Choroid plexus epithelial cell (primary cell): Measurements from ENCODE around the gene BOC.

Experiments used
- DNase-seq: peaks from one replicate; pipeline ENCODE4 v3.0.0-alpha.2; 2010; ENCODE audit warnings: low read depth
- H3K4me3 ChIP-seq: 2 replicates; pipeline ENCODE4 v1.5.1; 2011; ENCODE audit warnings: low read depth, mild to moderate bottlenecking, control low read depth, low read length, moderate library complexity
- TF ChIP-seq, protein P1 (sequence below): conservative IDR thresholded peaks from 2 replicates; pipeline ENCODE4 v1.5.1; 2011; ENCODE audit warnings: low read depth, mild to moderate bottlenecking, control low read depth, inconsistent platforms, low read length, moderate library complexity

BOC gene

DNA sequence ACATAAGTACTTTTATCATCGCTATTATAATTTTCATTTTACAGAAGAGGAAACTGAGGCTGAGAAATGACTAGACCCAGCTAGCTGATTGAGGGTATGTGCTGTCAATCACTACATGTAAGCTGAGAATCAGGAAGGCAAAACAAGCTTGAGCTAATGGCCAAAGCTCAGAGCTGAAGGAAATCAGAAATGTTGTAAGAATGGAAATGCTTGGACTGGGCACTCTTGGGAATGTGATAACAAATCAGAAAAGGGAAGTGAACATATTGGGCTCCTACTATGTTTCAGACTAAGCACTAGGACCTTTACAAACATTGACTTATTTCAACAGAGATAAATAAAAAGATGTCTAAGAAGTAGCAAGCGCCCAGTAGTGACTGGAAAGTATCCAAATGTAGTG, 33.8 kb upstream of the BOC start:
- no peak overlapping the region for H3K4me3 ChIP-seq
- no peak for DNase-seq
- TF ChIP-seq, protein P1, sequence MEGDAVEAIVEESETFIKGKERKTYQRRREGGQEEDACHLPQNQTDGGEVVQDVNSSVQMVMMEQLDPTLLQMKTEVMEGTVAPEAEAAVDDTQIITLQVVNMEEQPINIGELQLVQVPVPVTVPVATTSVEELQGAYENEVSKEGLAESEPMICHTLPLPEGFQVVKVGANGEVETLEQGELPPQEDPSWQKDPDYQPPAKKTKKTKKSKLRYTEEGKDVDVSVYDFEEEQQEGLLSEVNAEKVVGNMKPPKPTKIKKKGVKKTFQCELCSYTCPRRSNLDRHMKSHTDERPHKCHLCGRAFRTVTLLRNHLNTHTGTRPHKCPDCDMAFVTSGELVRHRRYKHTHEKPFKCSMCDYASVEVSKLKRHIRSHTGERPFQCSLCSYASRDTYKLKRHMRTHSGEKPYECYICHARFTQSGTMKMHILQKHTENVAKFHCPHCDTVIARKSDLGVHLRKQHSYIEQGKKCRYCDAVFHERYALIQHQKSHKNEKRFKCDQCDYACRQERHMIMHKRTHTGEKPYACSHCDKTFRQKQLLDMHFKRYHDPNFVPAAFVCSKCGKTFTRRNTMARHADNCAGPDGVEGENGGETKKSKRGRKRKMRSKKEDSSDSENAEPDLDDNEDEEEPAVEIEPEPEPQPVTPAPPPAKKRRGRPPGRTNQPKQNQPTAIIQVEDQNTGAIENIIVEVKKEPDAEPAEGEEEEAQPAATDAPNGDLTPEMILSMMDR, result no peak

DNA sequence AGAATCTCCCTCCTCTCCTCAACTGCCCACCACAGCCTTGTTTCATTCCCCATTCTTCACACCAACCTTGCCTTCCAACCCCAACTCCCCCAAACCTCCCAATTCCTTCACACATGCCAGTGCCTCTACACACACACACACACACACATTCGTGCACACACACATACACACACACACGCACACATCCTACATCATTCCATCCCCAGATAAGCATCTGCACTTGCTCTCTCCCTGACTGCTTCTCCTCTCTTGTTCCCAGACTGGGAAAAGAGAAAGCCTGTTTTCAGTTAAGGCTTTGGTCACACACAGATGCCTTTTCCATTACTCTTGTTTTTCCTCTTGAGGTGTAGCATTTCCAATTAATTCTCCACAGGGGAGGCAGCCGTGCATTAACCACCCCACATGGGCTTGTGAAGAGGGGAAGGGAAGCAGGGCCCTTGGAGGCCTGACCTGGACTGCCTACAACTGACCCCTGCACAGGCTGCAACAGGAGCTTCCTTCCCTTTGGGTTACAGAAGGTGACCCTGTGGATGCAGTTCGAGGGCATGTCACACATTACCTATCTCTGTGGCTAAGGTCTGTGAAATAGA, 32.0 kb upstream of the BOC start:
- DNase-seq, result no peak
- TF ChIP-seq, protein P1, result no peak
- H3K4me3 ChIP-seq, result no peak overlapping the region

DNA sequence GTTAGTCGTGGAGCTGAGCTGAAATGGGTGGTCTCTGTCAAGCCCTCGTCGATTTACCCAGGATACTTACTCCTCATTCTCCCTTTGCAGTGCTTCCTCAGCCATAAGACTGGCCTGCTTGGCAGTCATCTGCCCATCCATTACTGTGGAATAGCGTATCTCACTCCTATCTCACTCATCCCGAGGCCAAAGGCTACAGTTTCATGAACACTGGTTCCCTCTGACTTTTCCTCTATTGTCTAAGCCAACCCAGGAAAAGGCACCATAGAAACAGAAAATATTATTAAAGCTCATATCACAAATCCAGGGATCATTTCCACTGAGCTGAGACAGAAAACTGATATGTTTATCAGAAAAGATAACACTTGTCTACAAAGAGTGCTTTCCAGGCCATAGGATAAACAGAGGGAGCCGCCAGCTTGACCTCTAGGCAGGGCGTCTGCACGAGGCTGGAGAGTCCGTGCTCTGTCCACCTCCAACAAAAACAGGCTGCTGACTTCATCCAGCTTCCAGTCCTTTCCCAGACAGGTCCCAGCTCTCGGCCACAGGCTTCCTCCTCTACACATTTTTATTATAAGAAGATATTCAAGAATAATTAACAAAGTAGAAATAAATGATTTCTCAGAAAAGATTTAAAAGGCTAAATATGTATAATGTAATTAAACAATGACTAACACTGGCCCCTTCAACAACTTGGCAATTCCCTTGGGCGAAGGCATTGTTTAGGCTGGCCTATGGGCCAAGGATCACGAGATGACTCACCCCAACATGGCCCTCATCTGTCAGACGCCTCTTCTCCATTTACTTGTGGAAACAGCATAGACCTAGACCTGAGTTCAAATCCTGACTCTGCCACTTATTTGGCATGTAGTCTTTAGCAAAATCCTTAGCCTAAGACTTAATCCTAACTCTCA, 27.4 kb upstream of the BOC start:
- no peak for DNase-seq
- TF ChIP-seq, protein P1, result no peak

DNA sequence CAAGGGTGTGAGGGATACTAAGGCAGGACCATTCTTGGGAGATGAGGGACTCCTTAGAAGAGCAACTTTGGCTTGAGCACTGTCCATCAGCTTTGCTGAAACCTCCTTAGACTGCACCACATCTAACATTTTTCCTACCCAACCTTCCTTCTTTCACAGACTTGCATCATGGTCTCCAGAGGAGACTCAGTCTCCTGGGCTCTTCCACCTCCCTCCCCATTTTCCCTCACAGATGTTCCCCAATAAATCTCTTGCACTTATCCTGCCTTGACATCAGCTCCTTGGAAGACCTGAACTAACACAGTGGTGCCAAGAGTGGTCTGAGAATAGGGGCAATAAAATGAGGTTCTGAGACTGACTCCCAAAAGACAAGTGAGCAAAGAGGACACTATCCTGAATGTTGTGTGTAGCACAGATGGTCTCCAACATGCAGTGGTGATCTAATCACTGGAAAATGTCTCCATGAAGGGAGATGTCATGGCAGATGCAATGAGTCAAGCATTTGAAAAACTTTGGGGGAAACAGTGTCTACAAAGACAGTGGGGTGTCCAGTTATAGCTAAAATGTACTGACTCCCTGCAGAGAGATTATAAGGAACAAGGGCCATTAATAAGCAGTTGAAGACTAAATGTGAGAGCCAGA, 26.0 kb upstream of the BOC start:
- TF ChIP-seq, protein P1, result no peak
- DNase-seq, result peak; percentile 18
- H3K4me3 ChIP-seq, result no peak overlapping the region

More for the DNA sequence above, 27.4 kb upstream of the BOC start:
- H3K4me3 ChIP-seq, result no peak overlapping the region

DNA sequence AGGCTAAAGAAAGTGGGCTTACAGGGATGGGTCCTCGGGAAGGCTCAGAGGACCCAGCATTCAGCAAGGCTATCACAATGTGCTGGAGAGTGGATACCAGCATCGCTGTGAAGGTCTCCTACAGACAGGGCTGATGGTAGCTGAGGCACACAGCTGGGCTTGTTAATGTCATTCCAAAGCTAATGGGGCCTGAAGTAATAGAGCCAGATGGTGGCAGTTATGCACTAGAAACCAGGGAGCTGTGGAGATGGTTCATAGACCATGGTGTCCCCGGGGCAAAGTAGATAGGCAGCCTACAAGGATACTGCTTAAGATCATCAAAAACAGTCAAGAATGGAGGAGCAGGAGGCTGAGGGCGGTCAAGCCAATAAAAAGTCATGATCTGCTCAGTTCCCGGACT, 24.8 kb upstream of the BOC start:
- H3K4me3 ChIP-seq, result no peak overlapping the region
- no peak for DNase-seq
- TF ChIP-seq, protein P1, result no peak

DNA sequence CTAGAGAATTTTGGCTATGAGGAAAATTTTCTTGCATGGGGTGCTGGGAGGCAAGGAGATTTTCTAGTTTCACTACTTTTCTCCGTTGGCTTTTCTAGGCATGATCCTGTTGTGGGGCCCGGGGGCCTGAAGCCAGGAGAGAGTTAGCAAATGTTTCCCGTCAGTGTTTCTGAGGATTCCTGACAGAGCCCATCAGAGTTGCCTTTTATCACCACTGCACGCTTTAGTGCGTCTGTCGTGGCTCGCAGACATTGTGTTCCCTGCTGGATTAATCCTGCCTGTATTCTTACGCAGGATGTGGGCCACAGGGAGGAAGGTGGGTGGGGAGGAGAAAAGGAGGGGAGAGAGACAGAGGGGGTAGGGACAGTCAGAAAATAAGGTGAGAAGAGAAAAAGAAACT, 18.1 kb upstream of the BOC start:
- DNase-seq, result no peak

More for the DNA sequence above, 18.1 kb upstream of the BOC start:
- TF ChIP-seq, protein P1, result no peak
- no peak overlapping the region for H3K4me3 ChIP-seq
